Lower leg skin (tissue), 3 donors: Measurements from ENCODE around the gene NDUFB6.

ENCODE experiments used
- CTCF ChIP-seq, 3 donors: fragments of 450-650 bp; IDR thresholded peaks; one replicate each; pipeline ENCODE4 v1.5.1; 2016; ENCODE audit warnings: antibody characterized with exemption in 3 of 3, mild to moderate bottlenecking in 3 of 3, moderate library complexity in 2 of 3
- POLR2A ChIP-seq, 2 donors: fragments of 450-650 bp; IDR thresholded peaks; one replicate each; pipeline ENCODE4 v1.6.1; 2016 to 2017; ENCODE audit warnings: antibody characterized with exemption in 2 of 2, mild to moderate bottlenecking in 1 of 2, moderate library complexity in 1 of 2

DNA sequence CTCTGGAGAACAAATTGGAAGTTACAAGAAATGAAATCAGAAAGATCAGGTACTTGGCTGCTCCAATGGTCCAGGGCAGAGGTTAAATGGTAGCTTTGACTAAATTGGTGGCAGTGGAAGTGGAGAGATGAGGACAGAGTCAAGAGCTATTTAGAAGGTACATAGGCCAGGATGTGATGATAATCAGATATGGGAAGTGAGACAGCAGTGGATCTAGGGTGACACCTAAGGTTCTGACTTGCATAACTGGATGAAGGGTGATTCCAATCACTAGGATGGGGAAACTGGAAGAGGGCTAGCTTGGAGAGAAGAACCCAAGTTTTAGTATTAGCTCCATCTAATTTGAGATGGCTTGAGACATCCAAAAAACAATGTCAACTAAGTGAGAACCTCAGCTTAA, 24.0 kb upstream of the NDUFB6 start:
- TF ChIP-seq POLR2A (IDR thresholded peaks at IDR 0.05) (no peak), CTCF (IDR thresholded peaks at IDR 0.05) (no peak)
